MM.1S (cell line): ENCODE measurements around the gene ZC4H2.
A peak's percentile ranks its signal among the peaks of the same experiment; 100 is the strongest.

ENCODE experiments used
- EZH2 ChIP-seq: fragments of 300-600 bp; sonication (generic); optimal IDR thresholded peaks from 2 replicates; pipeline ENCODE3; 2017; ENCODE audit warnings: low read depth, mild to moderate bottlenecking, antibody characterized with exemption, low read length, mixed read lengths
- TF ChIP-seq, protein P1 (sequence below): fragments of 300-600 bp; sonication (generic); IDR thresholded peaks from 2 replicates; pipeline ENCODE4 v1.5.1; 2016; ENCODE audit warnings: antibody characterized with exemption, low read length, mixed read lengths

DNA sequence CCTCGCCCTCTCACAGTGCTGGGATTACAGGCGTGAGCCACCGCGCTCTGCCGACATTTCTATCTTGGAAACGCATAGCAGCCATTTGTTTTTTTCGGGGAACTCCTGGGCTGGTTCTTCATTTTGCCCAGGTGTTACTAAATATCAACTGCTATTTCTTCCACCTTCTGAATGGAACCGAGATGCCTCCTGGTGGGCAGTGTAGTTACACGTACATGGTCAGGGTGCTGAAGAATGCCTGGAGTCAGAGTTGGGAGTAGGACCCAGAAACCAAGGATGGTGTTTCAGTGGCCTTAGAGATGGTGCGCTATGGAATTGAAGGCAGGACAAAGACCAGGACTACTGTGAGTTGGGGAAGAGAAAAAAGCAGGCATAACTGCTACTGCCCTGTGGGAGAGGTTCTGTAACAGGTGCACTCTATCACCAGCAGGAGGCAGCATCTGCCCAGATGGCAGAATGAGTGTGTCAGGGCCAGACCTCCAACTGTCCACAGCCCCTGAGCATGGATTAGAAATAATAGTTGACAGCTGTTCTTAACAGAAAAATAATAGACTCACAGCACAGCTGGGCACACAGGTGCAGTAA is 81.7 kb downstream of the ZC4H2 start:
- no peak for TF ChIP-seq EZH2
- TF ChIP-seq, protein P1, sequence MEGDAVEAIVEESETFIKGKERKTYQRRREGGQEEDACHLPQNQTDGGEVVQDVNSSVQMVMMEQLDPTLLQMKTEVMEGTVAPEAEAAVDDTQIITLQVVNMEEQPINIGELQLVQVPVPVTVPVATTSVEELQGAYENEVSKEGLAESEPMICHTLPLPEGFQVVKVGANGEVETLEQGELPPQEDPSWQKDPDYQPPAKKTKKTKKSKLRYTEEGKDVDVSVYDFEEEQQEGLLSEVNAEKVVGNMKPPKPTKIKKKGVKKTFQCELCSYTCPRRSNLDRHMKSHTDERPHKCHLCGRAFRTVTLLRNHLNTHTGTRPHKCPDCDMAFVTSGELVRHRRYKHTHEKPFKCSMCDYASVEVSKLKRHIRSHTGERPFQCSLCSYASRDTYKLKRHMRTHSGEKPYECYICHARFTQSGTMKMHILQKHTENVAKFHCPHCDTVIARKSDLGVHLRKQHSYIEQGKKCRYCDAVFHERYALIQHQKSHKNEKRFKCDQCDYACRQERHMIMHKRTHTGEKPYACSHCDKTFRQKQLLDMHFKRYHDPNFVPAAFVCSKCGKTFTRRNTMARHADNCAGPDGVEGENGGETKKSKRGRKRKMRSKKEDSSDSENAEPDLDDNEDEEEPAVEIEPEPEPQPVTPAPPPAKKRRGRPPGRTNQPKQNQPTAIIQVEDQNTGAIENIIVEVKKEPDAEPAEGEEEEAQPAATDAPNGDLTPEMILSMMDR: peak; percentile 59
